DND-41 (cell line): Measurements from ENCODE around the gene TTF1.

Source experiments
- CTCF ChIP-seq: IDR thresholded peaks from 2 replicates; pipeline ENCODE4 v1.5.1; 2012; ENCODE audit warnings: borderline replicate concordance, low read length, moderate library complexity, mild to moderate bottlenecking; ENCODE audit not compliant: poor library complexity, severe bottlenecking; ENCODE audit errors: extremely low read depth
- EZH2 ChIP-seq: IDR thresholded peaks from 3 replicates; pipeline ENCODE4 v1.6.1; 2012; ENCODE audit warnings: borderline replicate concordance, low read depth, mild to moderate bottlenecking, moderate library complexity, low read length, inconsistent platforms; ENCODE audit not compliant: severe bottlenecking

GRCh38 chr9:132446887-132447286, 40.2 kb upstream of the TTF1 start:
- TF ChIP-seq CTCF (no peak), EZH2 (no peak)
